Activated CD4-positive, alpha-beta T cell treated with anti-CD3 and anti-CD28 coated beads, Interleukin-2, amount 50 U/mL, for 24 hours (primary cell): ENCODE data around the gene KIF4B.

Experiments
- DNase-seq, 2 donors: peaks; one replicate each; pipeline ENCODE4 v3.0.0-alpha.2; 2020; ENCODE audit warnings: low read depth in 1 of 2, low spot score in 1 of 2

The KIF4B gene

GRCh38 chr5:155056644-155057269 lies 43.2 kb downstream of the KIF4B start:
- no peak for DNase-seq

- no peak for DNase-seq
Observed at GRCh38 chr5:155057626-155058025, 44.1 kb downstream of the KIF4B start.

- no peak for DNase-seq
Observed at GRCh38 chr5:155064580-155064979, 51.0 kb downstream of the KIF4B start.

- no peak for DNase-seq
Observed at GRCh38 chr5:155066886-155067595, 53.5 kb downstream of the KIF4B start.
